HG03196 (cell line): ENCODE results near the gene B3GNT9.

ENCODE experiments used
- ATAC-seq: cut with Tn5 transposase; IDR thresholded peaks from one replicate; pipeline ENCODE4 v1.9.1; 2021; ENCODE audit not compliant: unreplicated experiment

The B3GNT9 gene, protein sequence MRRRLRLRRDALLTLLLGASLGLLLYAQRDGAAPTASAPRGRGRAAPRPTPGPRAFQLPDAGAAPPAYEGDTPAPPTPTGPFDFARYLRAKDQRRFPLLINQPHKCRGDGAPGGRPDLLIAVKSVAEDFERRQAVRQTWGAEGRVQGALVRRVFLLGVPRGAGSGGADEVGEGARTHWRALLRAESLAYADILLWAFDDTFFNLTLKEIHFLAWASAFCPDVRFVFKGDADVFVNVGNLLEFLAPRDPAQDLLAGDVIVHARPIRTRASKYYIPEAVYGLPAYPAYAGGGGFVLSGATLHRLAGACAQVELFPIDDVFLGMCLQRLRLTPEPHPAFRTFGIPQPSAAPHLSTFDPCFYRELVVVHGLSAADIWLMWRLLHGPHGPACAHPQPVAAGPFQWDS

DNA sequence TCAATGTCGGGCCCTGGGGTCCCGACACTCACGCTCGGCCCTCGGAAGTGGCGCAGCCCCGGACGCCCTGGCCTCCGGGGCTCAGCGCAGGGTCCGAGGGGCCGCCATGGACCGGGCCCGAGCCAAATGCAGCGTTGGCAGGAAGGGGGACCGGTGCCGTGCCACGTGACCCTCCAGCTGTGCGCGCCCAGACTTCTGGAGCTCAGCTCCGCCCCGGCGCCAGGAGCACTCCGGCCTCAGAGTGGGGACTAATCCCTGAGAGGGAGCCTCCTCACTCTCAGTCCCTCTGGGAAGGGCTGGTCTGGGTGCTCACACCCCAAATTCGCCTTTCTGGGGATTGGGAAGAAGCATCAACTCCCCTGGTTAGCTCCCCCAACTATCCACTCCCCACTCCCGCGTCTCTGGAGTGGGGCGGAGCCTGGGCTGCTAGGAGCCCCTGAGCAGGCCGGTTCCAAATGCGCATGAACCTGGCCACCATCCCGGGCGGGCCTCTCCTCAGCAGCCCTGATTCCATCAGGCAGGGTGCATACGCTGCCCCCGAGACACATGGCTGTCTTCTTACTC is at the start of gene B3GNT9:
B3GNT9 (minus strand) TSS at position 166 of the 564 bp plus-strand sequence. CDS start 513 bp downstream, outside the sequence.
- peak; percentile 40 for ATAC-seq

- no peak for ATAC-seq
Observed at GRCh38 chr16:67200491-67200890, 49.7 kb upstream of the B3GNT9 start.

DNA sequence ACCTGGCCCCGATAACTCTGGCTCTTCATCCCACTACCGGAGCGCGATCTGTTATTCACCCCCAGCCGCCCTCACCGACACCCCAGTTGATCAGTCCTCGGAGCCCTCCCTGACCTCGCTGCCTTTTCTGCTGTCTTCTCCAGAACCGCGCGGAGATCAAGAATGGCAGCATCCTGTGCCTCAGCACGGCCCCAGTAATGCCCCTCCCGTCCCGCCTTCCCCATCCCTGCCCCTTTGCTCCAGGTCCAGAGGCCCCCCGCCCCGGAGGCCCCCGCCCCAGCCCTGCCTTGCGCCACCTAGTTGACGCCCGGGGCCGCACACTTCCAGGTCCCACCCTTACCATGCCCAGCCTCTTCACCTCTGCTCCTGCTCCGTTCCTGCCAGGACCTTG is 49.0 kb upstream of the B3GNT9 start:
- ATAC-seq: no peak

- ATAC-seq: no peak
Observed at GRCh38 chr16:67199011-67199807, 48.4 kb upstream of the B3GNT9 start, which contains the start of gene ELMO3. TSS of gene ELMO3 (plus strand) at chr16:67199131. CDS start at chr16:67199327, 196 bp downstream.

DNA sequence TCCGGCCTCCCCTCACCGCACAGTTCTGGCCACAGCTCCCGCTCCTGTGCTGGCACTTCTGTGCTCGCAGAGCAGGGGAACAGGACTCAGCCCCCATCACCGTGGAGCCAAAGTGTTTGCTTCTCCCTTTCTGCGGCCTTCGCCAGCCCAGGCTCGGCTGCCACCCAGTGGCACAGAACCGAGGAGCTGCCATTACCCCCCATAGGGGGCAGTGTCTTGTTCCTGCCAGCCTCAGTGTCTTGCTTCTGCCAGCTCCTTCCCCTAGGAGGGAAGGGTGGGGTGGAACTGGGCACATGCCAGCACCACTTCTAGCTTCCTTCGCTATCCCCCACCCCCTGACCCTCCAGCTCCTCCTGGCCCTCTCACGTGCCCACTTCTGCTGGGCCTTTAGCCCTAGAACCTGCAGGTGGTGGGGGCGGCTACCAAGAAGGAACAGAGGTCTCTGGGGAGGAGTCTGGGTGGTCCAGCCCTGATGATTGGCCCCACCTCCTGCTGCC is 47.5 kb upstream of the B3GNT9 start:
- no peak for ATAC-seq

DNA sequence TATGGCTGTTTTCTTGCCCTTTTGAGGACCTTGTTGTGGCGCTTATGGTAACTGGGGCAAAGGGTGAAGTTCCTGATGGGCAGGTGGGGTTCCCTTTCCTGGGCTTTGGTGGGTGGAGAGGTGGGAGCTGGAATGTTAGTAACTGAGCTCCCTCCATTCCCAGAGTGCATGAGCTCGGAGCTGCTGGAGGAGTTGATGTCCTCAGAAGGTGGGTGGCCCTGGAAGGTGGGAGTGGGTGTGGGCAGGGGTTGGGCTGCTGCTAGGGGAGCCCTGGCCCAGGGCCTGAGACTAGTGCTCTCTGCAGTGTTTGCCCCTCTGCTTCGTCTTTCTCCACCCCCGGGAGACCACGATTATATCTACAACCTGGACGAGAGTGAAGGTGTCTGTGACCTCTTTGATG is 46.9 kb upstream of the B3GNT9 start:
- no peak for ATAC-seq

- ATAC-seq: no peak
Observed at GRCh38 chr16:67196881-67197280, 46.1 kb upstream of the B3GNT9 start.

GRCh38 chr16:67195676-67196075 is 44.9 kb upstream of the B3GNT9 start:
- ATAC-seq: no peak

DNA sequence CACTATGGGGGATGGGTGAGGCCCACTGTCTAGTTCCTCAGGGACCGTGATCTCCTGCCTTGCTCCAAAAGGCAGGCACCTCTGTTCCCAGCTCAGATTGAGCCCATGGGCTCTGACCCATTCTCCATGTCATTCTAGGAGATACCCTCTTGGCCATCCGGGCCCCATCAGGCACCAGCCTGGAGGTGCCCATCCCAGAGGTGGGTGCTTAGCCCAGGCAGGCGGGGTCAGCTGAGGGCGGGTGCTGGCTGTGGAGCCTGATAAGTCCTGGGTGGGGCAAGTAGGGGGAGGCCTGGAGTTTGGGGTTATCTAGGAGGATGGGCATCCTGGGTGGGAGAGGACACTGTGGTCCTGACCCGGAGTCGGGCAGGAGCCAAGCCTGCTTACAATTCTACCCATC is 43.5 kb upstream of the B3GNT9 start:
- ATAC-seq: no peak

GRCh38 chr16:67193536-67193935 is 42.7 kb upstream of the B3GNT9 start:
- ATAC-seq: no peak

DNA sequence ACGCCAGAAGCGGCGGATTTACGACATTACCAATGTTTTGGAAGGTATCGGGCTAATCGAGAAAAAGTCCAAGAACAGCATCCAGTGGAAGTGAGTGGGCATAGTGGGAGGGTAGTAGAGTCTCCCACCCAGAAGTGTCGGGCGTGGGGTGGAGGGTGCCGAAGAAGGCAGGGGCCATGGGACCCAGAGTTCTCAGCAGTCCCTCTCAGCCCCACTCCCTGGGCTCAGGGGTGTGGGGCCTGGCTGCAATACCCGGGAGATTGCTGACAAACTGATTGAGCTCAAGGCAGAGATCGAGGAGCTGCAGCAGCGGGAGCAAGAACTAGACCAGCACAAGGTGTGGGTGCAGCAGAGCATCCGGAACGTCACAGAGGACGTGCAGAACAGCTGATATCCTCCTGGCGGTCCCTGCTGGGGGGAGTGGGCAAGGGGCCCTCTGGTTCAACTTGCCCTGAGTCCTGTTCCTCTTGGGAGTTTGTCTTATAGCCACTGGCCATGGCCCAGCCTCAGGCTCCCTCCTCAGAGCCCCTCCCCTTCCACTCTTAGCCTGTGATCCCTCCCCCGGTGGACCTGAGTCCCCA is 42.1 kb upstream of the B3GNT9 start:
- peak; percentile 10 for ATAC-seq

GRCh38 chr16:67191995-67192681 is 41.3 kb upstream of the B3GNT9 start, which contains the start of gene E2F4:
TSS of gene E2F4 (plus strand) at chr16:67192155. CDS start at chr16:67192228, 73 bp downstream.
- peak; percentile 86 for ATAC-seq

DNA sequence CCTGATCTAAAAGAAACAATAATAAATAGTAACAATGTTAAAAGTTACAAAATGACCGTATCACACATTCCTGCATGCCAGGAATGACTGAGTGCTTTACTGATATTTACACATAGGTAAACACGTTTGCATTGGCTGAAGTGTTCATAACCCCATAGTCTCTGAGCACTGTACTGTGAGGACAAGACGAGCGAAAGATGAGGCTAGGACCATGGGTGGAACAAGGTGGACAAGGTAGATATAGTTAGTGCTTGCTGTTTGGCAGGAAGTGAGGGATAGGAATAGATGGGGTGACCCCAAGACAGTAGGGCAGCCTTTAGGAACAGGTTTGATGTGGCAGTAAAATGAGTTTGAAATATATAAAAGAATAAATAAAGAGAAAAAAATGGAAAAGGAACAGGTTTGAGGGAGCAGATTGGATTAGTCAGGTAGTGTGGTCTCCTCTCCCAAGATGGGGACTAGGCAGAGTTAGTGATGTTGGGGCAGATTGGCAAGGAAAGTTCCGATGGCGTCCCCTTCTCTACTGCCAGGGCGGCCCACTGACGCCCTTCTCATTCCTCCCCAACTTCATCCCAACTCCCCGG is 40.7 kb upstream of the B3GNT9 start:
- ATAC-seq: no peak

DNA sequence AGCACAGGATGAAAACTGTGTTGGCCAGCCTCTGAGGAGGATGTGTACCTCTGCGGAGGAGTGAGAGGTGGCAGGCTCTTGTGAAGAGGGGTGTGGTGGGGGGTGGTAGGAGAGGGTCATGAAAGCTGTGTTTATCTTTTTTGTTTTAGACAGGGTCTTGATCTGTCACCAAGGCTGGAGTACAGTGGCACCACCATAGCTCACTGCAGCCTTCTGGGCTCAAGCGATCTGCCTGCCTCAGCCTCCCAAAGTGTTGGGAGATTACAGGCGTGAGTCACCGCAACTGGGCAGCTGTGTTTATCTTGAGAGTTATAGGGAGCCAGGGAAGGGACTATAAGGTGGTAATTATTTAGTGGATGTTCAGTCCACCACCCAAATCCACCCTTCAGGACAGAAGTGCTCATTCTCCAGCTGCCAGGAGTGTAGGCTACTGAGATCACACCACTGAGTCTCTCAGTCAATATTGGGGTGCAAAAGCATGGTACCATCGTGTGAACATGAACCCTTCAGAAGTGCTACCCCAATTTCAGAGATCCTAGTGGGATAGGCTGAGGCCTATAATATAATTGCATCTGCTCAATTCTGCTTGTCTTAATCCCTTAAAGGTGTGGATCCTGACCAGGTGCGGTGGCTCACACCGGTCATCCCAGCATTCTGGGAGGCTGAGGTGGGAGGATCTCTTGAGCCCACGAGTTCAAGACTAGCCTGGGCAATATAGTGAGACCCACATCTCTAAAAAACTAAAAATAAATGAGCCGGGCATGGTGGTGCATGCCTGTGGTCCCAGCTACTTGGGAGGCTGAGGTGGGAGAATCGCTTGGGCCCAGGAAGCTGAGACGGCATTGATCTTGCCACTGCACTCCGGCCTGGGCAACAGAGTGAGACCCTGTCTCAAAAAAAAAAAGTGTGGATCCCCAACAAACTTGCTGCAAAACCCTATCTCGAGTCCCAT is 39.9 kb upstream of the B3GNT9 start:
- ATAC-seq: no peak

DNA sequence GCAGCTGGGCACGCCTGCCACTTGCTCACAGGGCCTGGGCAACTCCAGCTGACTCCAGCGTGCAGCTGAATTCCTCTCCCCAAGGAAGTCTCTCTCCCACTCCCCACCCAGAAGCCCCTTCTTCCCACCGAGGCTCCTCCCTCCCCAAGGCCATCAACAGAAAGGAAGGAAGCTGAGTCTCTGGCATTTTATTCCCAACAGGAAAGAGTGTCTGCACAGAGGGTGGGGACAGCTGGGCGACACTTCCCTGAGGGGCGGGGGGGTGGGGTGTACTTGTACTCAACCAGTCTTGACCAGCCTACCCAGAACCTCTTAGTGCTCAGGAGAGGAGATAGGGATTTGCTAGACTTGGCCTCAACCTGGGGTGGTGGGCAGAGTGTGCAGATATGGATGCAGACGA is 39.2 kb upstream of the B3GNT9 start, which contains the start of gene EXOC3L1:
EXOC3L1 (minus strand) TSS at position 96 of the 400 bp plus-strand sequence. CDS start 460 bp downstream, outside the sequence.
- no peak for ATAC-seq

DNA sequence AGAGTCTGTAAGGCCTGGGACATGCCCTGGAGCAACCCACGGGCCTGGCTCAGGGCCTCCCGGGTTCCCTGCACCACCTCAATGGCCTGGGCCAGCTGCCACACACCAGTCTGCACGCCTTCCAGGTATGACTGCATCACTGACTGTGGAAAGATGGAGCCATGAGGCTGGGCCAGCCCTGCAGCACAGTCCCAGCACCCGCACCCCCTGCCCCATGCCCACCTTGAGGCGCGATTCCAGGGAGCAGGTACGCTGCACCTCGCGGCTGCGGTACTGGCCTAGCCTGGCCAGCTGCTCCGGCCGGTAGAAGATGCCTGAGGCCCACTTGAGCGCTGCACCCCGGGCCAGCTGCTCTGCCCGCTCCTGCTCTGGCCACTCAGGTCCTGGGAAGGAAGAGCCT is 38.0 kb upstream of the B3GNT9 start:
- ATAC-seq: no peak

DNA sequence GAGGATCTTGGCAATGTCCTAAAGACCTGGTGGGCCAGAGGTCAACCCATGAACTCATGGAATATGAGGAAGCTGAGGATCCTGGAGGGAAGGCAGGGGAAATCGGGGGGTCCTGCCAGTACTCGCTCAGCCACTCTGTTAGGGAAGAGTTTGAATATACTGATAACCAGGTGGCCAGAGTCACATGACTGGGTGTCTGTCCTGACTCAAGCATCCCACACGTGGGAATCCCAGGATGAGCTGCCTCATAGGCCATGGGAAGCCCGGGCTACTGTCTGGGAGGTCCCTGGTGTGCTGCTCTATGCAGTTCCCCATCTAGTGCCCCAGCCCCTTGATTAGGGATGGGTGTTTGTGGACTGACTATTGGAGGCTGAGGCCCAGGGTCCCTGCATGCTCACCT is 37.5 kb upstream of the B3GNT9 start:
- no peak for ATAC-seq

GRCh38 chr16:67187175-67187890 is 36.5 kb upstream of the B3GNT9 start:
- ATAC-seq: no peak
